IPS DF 4.7 (cell line): Measurements from ENCODE around the gene TCEA3.

Experiments
- DNase-seq: peaks from one replicate; pipeline ENCODE4 v3.0.0-alpha.2; 2013; ENCODE audit warnings: low spot score; ENCODE audit errors: extremely low read depth

The TCEA3 gene

GRCh38 chr1:23331713-23332112, 92.8 kb downstream of the TCEA3 start:
- DNase-seq = no peak
